Muscle of leg (tissue), 11 donors: ENCODE results near the gene RNF150. TPM values are rescaled to one million over a fixed set of nuclear protein-coding genes. Genes with fewer than 3 reads are reported as not detected.
"Not testable (repeated sequence)": the region's sequence is repeated elsewhere in the genome, so short reads cannot be mapped to it uniquely, and the experiment has no call there.

Experiments
- DNase-seq: peaks from one replicate; pipeline ENCODE4 v3.0.0; 2013
- H3K27ac ChIP-seq: one replicate; pipeline ENCODE4 v1.5.1; 2013; ENCODE audit warnings: mild to moderate bottlenecking, low read length, control low read depth
- H3K27me3 ChIP-seq: one replicate; pipeline ENCODE4 v1.6.1; 2013; ENCODE audit warnings: low read length; ENCODE audit not compliant: control insufficient read depth, insufficient read depth
- H3K36me3 ChIP-seq: one replicate; pipeline ENCODE4 v1.6.1; 2013; ENCODE audit warnings: low read length; ENCODE audit not compliant: control insufficient read depth, insufficient read depth
- H3K4me1 ChIP-seq: one replicate; pipeline ENCODE4 v1.6.1; 2013; ENCODE audit warnings: low read length; ENCODE audit not compliant: control insufficient read depth, insufficient read depth
- H3K4me3 ChIP-seq: one replicate; pipeline ENCODE4 v1.5.1; 2013; ENCODE audit warnings: low read length, control low read depth
- H3K9me3 ChIP-seq: replicated peaks from 2 replicates; pipeline ENCODE4 v1.6.1; 2013; ENCODE audit warnings: low read depth, low read length; ENCODE audit not compliant: control insufficient read depth
- WGBS: methylation state at CpG from one replicate; pipeline ENCODE4 v1.1.5; 2013; ENCODE audit warnings: missing lambda C conversion rate; ENCODE audit not compliant: insufficient coverage; 5-methylcytosine and 5-hydroxymethylcytosine counted together
- polyA plus RNA-seq, 8 donors: library from polyadenylated mRNA; unstranded; fragments of 120-200 nt; gene quantifications; one replicate each; pipeline versions ENCODE4 v1.2.1 to v1.2.3, GENCODE V29; 2013; ENCODE audit warnings: inconsistent platforms in 1 of 8, low replicate concordance in 1 of 8; ENCODE audit not compliant: insufficient read length in 8 of 8, insufficient read depth in 1 of 8
- total RNA-seq: library from RNA; stranded (reverse); fragments of 120-200 nt; gene quantifications from one replicate; pipeline ENCODE4 v1.2.4, GENCODE V29; 2013

RNF150 gene
- total and polyA plus RNA-seq, 9 donors, result 21.0 to 44.6 (median 33.8) TPM

GRCh38 chr4:140841186-140841585 lies 292.1 kb downstream of the RNF150 start:
- no peak overlapping the region for H3K27ac ChIP-seq
- H3K27me3 ChIP-seq, result no peaks in the 10 kb centered on the region
- H3K4me1 ChIP-seq, result peaks cover 6% of the 10 kb centered on the region
- no peak overlapping the region for H3K4me3 ChIP-seq
- no peaks in the 10 kb centered on the region for H3K9me3 ChIP-seq
- no peaks in the 10 kb centered on the region for H3K36me3 ChIP-seq
- WGBS, result no CpG with 5 or more reads among the region's 2 CpGs
- DNase-seq, result no peak

- WGBS, result no CpG with 5 or more reads among the region's 4 CpGs
- peak overlapping the region; percentile 26 for H3K27ac ChIP-seq
- H3K36me3 ChIP-seq, result no peaks in the 10 kb centered on the region
- peak; percentile 67 for DNase-seq
- H3K9me3 ChIP-seq, result no peaks in the 10 kb centered on the region
- H3K27me3 ChIP-seq, result no peaks in the 10 kb centered on the region
- H3K4me3 ChIP-seq, result no peak overlapping the region
- H3K4me1 ChIP-seq, result peaks cover 6% of the 10 kb centered on the region
Measured at GRCh38 chr4:140839888-140840790, 293.1 kb downstream of the RNF150 start.

- Histone ChIP-seq H3K9me3 (no peaks in the 10 kb centered on the region), H3K27ac (no peak overlapping the region), H3K36me3 (no peaks in the 10 kb centered on the region), H3K4me3 (no peak overlapping the region), H3K27me3 (no peaks in the 10 kb centered on the region), H3K4me1 (peaks cover 6% of the 10 kb centered on the region)
- no CpG with 5 or more reads among the region's 4 CpGs for WGBS
- DNase-seq, result no peak
Measured at GRCh38 chr4:140839406-140839805, 293.9 kb downstream of the RNF150 start.

GRCh38 chr4:140837736-140838135 lies 295.5 kb downstream of the RNF150 start:
- Histone ChIP-seq H3K9me3 (no peaks in the 10 kb centered on the region), H3K4me3 (no peak overlapping the region), H3K4me1 (peaks cover 6% of the 10 kb centered on the region), H3K36me3 (no peaks in the 10 kb centered on the region), H3K27ac (peak overlapping the region; percentile 37), H3K27me3 (no peaks in the 10 kb centered on the region)
- no peak for DNase-seq

GRCh38 chr4:140834839-140835495 lies 298.3 kb downstream of the RNF150 start:
- Histone ChIP-seq H3K27ac (no peak overlapping the region), H3K36me3 (no peaks in the 10 kb centered on the region), H3K27me3 (no peaks in the 10 kb centered on the region), H3K4me3 (no peak overlapping the region), H3K9me3 (no peaks in the 10 kb centered on the region), H3K4me1 (peaks cover 6% of the 10 kb centered on the region)
- 14% methylated on average over 1 of the region's 7 CpGs for WGBS
- DNase-seq, result no peak

GRCh38 chr4:140833280-140833679 lies 300.0 kb downstream of the RNF150 start:
- no peaks in the 10 kb centered on the region for H3K36me3 ChIP-seq
- no peak for DNase-seq
- H3K9me3 ChIP-seq, result no peaks in the 10 kb centered on the region
- no peak overlapping the region for H3K4me3 ChIP-seq
- no peaks in the 10 kb centered on the region for H3K27me3 ChIP-seq
- H3K4me1 ChIP-seq, result no peaks in the 10 kb centered on the region
- no CpG with 5 or more reads among the region's 4 CpGs for WGBS
- no peak overlapping the region for H3K27ac ChIP-seq

- Histone ChIP-seq H3K27me3 (no peaks in the 10 kb centered on the region), H3K36me3 (no peaks in the 10 kb centered on the region), H3K4me1 (no peaks in the 10 kb centered on the region), H3K27ac (no peak overlapping the region), H3K9me3 (no peaks in the 10 kb centered on the region), H3K4me3 (no peak overlapping the region)
- DNase-seq, result no peak
Measured at GRCh38 chr4:140829825-140830224, 303.4 kb downstream of the RNF150 start.

GRCh38 chr4:140826701-140827027 lies 306.6 kb downstream of the RNF150 start:
- WGBS, result no CpG with 5 or more reads among the region's 2 CpGs
- Histone ChIP-seq H3K4me3 (no peak overlapping the region), H3K27me3 (no peaks in the 10 kb centered on the region), H3K36me3 (no peaks in the 10 kb centered on the region), H3K4me1 (no peaks in the 10 kb centered on the region), H3K9me3 (no peaks in the 10 kb centered on the region), H3K27ac (no peak overlapping the region)
- DNase-seq, result no peak

- not testable (repeated sequence) for H3K36me3 ChIP-seq, H3K4me1 ChIP-seq, DNase-seq, H3K27me3 ChIP-seq, H3K9me3 ChIP-seq, H3K4me3 ChIP-seq, H3K27ac ChIP-seq
- no CpG with 5 or more reads among the region's 3 CpGs for WGBS
Measured at GRCh38 chr4:140820520-140820919, 312.7 kb downstream of the RNF150 start.

- 88% methylated on average over 1 of the region's 1 CpG for WGBS
- Histone ChIP-seq H3K9me3 (no peaks in the 10 kb centered on the region), H3K36me3 (no peaks in the 10 kb centered on the region), H3K27ac (no peak overlapping the region), H3K4me1 (no peaks in the 10 kb centered on the region), H3K4me3 (no peak overlapping the region), H3K27me3 (no peaks in the 10 kb centered on the region)
- DNase-seq, result no peak
Measured at GRCh38 chr4:140819610-140820009, 313.7 kb downstream of the RNF150 start.
